ENCODE data around the gene SLC23A1. TPM values are rescaled to one million over a fixed set of nuclear protein-coding genes. Genes with fewer than 3 reads are reported as not detected.

SLC23A1 gene
- total RNA-seq, 1 experiment from 2014 or later: not detected

DNA sequence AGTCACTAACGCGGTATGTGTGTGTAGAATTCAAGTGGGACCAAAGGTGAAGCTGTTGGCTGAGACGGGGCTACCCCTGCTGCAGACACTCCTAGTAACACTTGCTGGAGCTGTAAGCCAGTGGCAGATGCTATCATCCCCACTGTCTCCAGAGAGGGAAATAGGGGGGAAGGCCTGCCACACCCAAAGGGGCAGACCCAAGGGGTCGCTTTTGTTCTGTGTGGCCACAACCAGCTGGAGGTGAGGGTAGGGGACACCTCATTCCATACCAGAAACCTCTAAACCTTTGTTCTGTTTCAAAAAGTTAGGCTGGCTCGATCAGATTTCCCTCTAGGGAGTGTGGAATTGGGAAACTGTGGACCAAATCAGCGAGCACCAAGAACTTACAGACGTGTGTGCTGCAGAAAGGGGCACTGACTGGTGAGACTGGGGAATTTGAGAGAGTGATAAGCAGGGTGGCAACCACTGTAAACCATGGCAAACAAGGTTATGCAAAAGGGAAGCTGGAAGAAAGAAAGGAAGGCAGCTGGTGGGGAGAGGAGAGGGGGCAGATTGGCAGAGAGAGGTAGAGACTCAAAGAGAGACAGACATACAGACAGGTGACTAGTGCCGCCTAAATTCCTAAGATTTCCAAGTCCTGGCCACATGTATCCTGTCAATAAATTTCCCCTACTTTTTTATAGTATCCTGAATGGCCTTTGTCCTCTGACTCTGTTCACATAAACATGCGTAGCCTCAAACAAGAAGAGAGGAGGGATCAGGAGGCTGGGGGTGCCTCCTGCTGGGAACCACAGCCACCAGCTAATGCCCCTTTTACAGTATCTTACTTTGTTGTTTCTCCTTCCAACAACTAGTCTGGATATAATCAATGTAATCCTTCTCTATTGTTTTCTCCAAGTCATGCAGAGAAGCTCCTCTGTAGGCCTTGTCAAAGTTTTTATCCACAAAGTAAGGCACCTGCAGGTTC is 36.4 kb upstream of the SLC23A1 start:
- Histone ChIP-seq H3K27ac (ENCODE audit: low read length) (no peak overlapping the region), H3K4me1 (ENCODE audit: control insufficient read depth, insufficient read depth, low read length) (no peaks in the 10 kb centered on the region), H3K9me3 (ENCODE audit: control insufficient read depth, insufficient read depth, low read depth, low read length) (no peaks in the 10 kb centered on the region), H3K36me3 (ENCODE audit: control insufficient read depth, insufficient read depth, low read length) (no peaks in the 10 kb centered on the region), H3K27me3 (ENCODE audit: control insufficient read depth, insufficient read depth, low read length) (no peaks in the 10 kb centered on the region), H3K4me3 (ENCODE audit: low read depth in 2 of 2, low read length in 2 of 2) (no peak overlapping the region)
- ATAC-seq (no peak), DNase-seq (ENCODE audit: low read depth, low spot score) (no peak)
- CTCF ChIA-PET: interaction anchor here (0.8 to 2.0 kb wide), 3 partner anchors 9 to 94 kb away, joined by 3 to 5 read pairs (median 5); no protein-coding TSS in a partner anchor
- TF ChIP-seq TCF7L2 (IDR thresholded peaks at IDR 0.05; ENCODE audit: low read depth, low read length) (no peak), CTCF (IDR thresholded peaks at IDR 0.05) (peak; percentile 4; the same call in 1 of the 2 replicates), REST (IDR thresholded peaks at IDR 0.05; ENCODE audit: insufficient read depth in 1 of 2, low read depth in 2 of 2, low read length in 1 of 2) (no peak), SIN3A (IDR thresholded peaks at IDR 0.05; ENCODE audit: borderline replicate concordance, insufficient read depth, low read depth, low read length) (no peak)
- in situ Hi-C loops (cut with HindIII; ENCODE audit: low pct_unique_long_range_greater_than_20kb, low sequenced_read_pairs) (loop anchor here (25.0 kb wide), 1 partner anchor 93 kb away; no protein-coding TSS in a partner anchor), intact Hi-C loops (cut with micrococcal nuclease; ENCODE audit: unreplicated experiment) (no loop called here)
- POLR2A ChIA-PET: interaction anchor here (0.5 kb wide), 1 partner anchor 47 kb away, joined by 7 read pairs; no protein-coding TSS in a partner anchor
- no TSS peak for BruUV-seq (replicated peaks)

- no peaks in the 10 kb centered on the region for H3K27me3 ChIP-seq (ENCODE audit: control insufficient read depth, insufficient read depth, low read length)
- no peak overlapping the region for H3K27ac ChIP-seq (ENCODE audit: low read length)
- intact Hi-C loops (cut with micrococcal nuclease; ENCODE audit: unreplicated experiment) (no loop called here), in situ Hi-C loops (cut with HindIII; ENCODE audit: low pct_unique_long_range_greater_than_20kb, low sequenced_read_pairs) (loop anchor here (25.0 kb wide), 1 partner anchor 94 kb away; no protein-coding TSS in a partner anchor)
- no peaks in the 10 kb centered on the region for H3K4me1 ChIP-seq (ENCODE audit: control insufficient read depth, insufficient read depth, low read length)
- BruUV-seq (replicated peaks): no TSS peak
- CTCF ChIA-PET: interaction anchor here (0.8 kb wide), 1 partner anchor 9 kb away, joined by 3 read pairs; no protein-coding TSS in a partner anchor
- no peaks in the 10 kb centered on the region for H3K9me3 ChIP-seq (ENCODE audit: control insufficient read depth, insufficient read depth, low read depth, low read length)
- H3K4me3 ChIP-seq (ENCODE audit: low read depth in 2 of 2, low read length in 2 of 2): no peak overlapping the region
- TF ChIP-seq POLR2AphosphoS5 (IDR thresholded peaks at IDR 0.05; ENCODE audit: low read depth, low read length): no peak
- no peak for TF ChIP-seq TCF7L2 (IDR thresholded peaks at IDR 0.05; ENCODE audit: low read depth, low read length)
- no peak for TF ChIP-seq REST (IDR thresholded peaks at IDR 0.05; ENCODE audit: insufficient read depth in 1 of 2, low read depth in 2 of 2, low read length in 1 of 2)
- TF ChIP-seq CTCF (IDR thresholded peaks at IDR 0.05): no peak
- TF ChIP-seq SIN3A (IDR thresholded peaks at IDR 0.05; ENCODE audit: borderline replicate concordance, insufficient read depth, low read depth, low read length): no peak
- DNase-seq (ENCODE audit: low read depth, low spot score): no peak
- H3K36me3 ChIP-seq (ENCODE audit: control insufficient read depth, insufficient read depth, low read length): no peaks in the 10 kb centered on the region
- POLR2A ChIA-PET: no interaction called here
- ATAC-seq: no peak
These were observed 35.7 kb upstream of the SLC23A1 start for GRCh38 chr5:139418793-139419192.

Measured in Panc1 (cell line).